HL-60 (cell line): Measurements from ENCODE around the gene CAMKMT.
A peak's percentile ranks its signal among the peaks of the same experiment; 100 is the strongest.

Experiments
- DNase-seq, 2 experiments: peaks; one replicate each; pipeline ENCODE4 v3.0.0-alpha.2; 2010 to 2020; ENCODE audit warnings: low read depth in 1 of 2, low spot score in 1 of 2
- H3K27ac ChIP-seq: fragments of 250-450 bp; sonication (Bioruptor Pico); replicated peaks from 2 replicates; pipeline ENCODE4 v1.5.1; 2020; ENCODE audit warnings: mild to moderate bottlenecking, moderate library complexity
- H3K27me3 ChIP-seq: fragments of 250-450 bp; sonication (Bioruptor Pico); 2 replicates; pipeline ENCODE4 v1.5.1; 2021; ENCODE audit warnings: mild to moderate bottlenecking, moderate library complexity; ENCODE audit not compliant: insufficient read depth, poor library complexity, severe bottlenecking
- H3K4me3 ChIP-seq: replicated peaks from 2 replicates; pipeline ENCODE4 v1.5.1; 2011; ENCODE audit warnings: mild to moderate bottlenecking, control low read depth, low read length; ENCODE audit not compliant: insufficient read depth
- GABPA ChIP-seq: IDR thresholded peaks from 2 replicates; pipeline ENCODE4 v1.6.1; 2012; ENCODE audit warnings: low read depth
- POLR2AphosphoS5 ChIP-seq: IDR thresholded peaks from 2 replicates; pipeline ENCODE4 v1.6.1; 2012; ENCODE audit warnings: low read depth
- SPI1 ChIP-seq: IDR thresholded peaks from 2 replicates; pipeline ENCODE4 v1.6.1; 2012; ENCODE audit warnings: low read depth, mild to moderate bottlenecking, borderline replicate concordance
- TF ChIP-seq, protein P1 (sequence below): IDR thresholded peaks from one replicate; pipeline ENCODE4 v1.5.1; 2011; ENCODE audit warnings: low read length, control low read depth, inconsistent platforms; ENCODE audit not compliant: insufficient read depth
- TF ChIP-seq, protein P2 (sequence below): IDR thresholded peaks from 2 replicates; pipeline ENCODE4 v1.6.1; 2012; ENCODE audit warnings: low read depth; ENCODE audit not compliant: insufficient replicate concordance

The CAMKMT gene

DNA sequence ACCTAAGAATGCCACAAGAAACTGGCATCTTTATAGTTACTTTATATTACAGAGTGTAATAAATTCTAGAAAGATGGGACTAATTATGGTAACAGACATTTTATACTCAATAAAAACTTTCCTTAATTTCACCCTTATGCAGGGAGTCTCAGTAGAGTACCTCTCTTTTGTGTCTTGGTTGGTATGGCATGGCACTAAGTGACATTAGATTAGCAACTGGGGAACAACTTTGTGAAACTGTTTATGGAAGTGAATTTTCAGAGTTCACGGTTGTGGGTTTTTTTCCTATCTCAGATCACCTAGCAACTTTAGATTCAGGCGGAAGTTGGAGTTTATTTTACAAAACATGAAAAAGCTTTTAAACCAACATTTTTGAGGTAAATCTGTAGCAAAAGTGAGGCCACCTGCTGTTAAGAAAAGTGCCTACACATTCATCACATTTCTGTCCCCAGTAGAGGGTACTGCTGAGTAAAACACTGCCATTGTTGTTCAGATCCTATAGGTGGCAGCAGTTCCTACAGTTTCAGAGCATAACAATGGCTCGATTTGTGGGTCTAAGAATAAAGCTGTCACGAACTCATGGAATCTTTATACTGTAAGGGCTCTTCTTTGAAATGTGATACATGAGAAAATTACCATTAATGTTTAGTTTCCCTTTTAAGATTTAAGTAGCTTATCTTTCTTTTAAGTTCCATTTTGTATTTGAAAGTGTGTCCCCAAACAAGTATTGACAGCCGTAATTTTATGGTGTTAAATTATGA lies 117.6 kb downstream of the CAMKMT start:
- peak; percentile 41 to 73 for DNase-seq
- no peak for TF ChIP-seq SPI1
- no peak for TF ChIP-seq GABPA
- TF ChIP-seq, protein P1, sequence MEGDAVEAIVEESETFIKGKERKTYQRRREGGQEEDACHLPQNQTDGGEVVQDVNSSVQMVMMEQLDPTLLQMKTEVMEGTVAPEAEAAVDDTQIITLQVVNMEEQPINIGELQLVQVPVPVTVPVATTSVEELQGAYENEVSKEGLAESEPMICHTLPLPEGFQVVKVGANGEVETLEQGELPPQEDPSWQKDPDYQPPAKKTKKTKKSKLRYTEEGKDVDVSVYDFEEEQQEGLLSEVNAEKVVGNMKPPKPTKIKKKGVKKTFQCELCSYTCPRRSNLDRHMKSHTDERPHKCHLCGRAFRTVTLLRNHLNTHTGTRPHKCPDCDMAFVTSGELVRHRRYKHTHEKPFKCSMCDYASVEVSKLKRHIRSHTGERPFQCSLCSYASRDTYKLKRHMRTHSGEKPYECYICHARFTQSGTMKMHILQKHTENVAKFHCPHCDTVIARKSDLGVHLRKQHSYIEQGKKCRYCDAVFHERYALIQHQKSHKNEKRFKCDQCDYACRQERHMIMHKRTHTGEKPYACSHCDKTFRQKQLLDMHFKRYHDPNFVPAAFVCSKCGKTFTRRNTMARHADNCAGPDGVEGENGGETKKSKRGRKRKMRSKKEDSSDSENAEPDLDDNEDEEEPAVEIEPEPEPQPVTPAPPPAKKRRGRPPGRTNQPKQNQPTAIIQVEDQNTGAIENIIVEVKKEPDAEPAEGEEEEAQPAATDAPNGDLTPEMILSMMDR, result peak; percentile 99
- no peaks in the 10 kb centered on the region for H3K27me3 ChIP-seq

DNA sequence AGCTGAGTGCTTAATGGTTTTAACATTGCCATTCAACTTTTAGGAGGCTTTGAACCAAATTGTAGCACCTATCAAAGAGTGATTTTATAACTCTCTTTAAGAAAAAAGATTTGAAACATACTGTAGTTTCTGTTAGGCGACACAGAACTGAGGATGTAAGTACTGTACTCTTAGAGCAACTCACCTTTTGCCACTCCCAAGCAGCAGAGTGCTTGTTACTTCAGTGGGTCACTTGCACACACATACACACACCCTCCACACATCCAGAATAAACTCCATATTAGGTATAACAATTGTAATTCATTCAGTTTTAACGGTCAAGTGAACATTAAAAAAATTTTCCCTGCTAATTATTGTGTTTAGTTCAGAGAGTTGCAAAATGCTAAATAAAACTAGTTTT lies 118.3 kb downstream of the CAMKMT start:
- Histone ChIP-seq H3K27me3 (no peaks in the 10 kb centered on the region), H3K4me3 (no peak overlapping the region), H3K27ac (no peak overlapping the region)
- TF ChIP-seq SPI1 (no peak), GABPA (no peak), POLR2AphosphoS5 (no peak)
- TF ChIP-seq, protein P2, sequence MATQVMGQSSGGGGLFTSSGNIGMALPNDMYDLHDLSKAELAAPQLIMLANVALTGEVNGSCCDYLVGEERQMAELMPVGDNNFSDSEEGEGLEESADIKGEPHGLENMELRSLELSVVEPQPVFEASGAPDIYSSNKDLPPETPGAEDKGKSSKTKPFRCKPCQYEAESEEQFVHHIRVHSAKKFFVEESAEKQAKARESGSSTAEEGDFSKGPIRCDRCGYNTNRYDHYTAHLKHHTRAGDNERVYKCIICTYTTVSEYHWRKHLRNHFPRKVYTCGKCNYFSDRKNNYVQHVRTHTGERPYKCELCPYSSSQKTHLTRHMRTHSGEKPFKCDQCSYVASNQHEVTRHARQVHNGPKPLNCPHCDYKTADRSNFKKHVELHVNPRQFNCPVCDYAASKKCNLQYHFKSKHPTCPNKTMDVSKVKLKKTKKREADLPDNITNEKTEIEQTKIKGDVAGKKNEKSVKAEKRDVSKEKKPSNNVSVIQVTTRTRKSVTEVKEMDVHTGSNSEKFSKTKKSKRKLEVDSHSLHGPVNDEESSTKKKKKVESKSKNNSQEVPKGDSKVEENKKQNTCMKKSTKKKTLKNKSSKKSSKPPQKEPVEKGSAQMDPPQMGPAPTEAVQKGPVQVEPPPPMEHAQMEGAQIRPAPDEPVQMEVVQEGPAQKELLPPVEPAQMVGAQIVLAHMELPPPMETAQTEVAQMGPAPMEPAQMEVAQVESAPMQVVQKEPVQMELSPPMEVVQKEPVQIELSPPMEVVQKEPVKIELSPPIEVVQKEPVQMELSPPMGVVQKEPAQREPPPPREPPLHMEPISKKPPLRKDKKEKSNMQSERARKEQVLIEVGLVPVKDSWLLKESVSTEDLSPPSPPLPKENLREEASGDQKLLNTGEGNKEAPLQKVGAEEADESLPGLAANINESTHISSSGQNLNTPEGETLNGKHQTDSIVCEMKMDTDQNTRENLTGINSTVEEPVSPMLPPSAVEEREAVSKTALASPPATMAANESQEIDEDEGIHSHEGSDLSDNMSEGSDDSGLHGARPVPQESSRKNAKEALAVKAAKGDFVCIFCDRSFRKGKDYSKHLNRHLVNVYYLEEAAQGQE, result no peak
- TF ChIP-seq, protein P1, result no peak
- DNase-seq, result no peak

More for the DNA sequence above, 117.6 kb downstream of the CAMKMT start:
- no peak overlapping the region for H3K4me3 ChIP-seq
- H3K27ac ChIP-seq, result no peak overlapping the region

DNA sequence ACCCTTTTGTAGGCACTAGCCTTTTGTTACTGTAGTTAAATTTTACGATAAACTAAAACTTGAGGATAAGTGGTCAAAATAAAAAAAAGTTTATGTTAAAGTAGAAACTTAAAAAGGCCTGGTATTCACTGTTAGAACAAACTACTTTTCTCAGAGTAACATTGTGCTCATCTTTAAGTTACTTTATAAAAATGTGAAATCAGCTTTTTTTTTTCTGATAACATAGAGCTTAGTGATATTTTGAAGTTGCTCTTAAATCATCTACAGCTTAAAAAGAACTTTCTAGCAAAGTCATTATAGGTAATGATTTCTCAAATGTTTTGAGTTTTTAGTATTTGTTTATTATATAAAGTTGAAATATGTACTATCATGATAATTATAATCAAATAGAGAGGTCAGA lies 125.3 kb downstream of the CAMKMT start:
- Histone ChIP-seq H3K27ac (no peak overlapping the region), H3K27me3 (no peaks in the 10 kb centered on the region), H3K4me3 (no peak overlapping the region)
- DNase-seq, result no peak
- TF ChIP-seq, protein P1, result no peak
- no peak for TF ChIP-seq GABPA
- no peak for TF ChIP-seq SPI1
- TF ChIP-seq POLR2AphosphoS5, result no peak
- TF ChIP-seq, protein P2, result no peak
